GM18502 (cell line): ENCODE results near the gene SLC35F4.
"Not testable (repeated sequence)": the region's sequence is repeated elsewhere in the genome, so short reads cannot be mapped to it uniquely, and the experiment has no call there.

Source experiments
- ATAC-seq: cut with Tn5 transposase; IDR thresholded peaks from one replicate; pipeline ENCODE4 v1.9.1; 2021; ENCODE audit warnings: mild to moderate bottlenecking; ENCODE audit not compliant: unreplicated experiment, poor library complexity

Gene SLC35F4

DNA sequence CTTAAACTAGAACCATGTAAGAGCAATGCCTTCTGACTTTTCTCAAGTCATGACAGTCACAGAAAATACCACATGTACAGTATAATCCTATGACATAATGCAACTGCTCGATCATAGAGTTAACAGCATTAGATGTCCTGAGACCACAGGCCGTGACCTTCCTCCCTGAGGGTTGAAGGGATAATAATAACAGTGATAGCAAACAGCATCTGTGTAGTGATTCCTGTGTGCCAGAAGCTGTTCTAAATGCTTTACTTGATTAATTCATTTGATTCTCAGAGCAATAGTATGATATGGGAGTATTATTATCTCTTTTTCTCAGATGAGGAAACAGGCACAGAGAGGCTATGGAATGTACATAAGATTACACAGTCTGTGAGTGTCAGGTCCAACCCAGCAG lies 53.2 kb downstream of the SLC35F4 start:
- no peak for ATAC-seq

DNA sequence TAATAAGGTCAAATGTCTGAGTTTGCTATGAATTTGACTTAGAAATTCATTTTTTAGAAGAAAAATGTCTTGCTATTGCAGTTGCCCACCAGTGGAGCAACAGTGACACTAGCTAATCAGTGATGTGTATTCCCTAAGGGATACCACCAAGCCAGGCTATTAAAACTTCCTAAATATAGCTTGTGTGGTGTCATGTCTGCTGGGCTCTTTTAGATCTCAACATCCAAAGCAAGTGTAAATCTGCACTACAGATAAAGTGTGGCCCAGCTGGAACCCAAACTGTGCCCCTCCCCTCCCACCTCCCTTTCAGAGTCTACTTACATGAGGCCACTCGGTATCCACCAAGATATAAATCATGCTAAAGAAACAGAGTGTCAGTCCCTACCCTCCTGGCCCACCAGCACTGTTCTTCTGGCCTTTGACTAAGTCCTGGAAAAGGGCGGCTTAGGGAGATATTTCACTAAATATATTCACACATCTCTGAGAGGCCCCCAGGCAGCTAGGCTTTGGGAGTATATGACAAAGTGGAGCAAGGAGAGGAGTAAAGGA lies 53.8 kb downstream of the SLC35F4 start:
- ATAC-seq, result no peak

DNA sequence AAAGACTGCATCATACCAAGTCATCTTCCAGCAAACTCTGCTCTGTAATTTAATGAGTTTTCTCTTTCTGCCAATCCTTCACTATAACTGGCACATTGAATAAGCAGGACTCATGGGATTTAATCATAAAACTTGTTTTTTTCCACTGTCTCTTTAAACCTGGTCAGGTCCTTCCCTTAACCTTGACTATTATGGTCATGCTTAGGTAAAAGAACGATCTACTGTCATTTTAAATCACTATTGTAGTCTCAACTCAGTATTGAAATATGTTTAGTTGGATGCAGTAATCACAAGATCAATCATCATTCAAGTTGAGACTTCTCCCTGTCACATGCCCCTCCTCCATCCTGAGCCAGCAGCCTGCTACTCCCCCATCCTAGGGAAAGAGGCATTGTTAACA lies 56.1 kb downstream of the SLC35F4 start:
- ATAC-seq, result no peak

- no peak for ATAC-seq
Observed at GRCh38 chr14:57797160-57797559, 68.7 kb downstream of the SLC35F4 start.

GRCh38 chr14:57796556-57796955 lies 69.3 kb downstream of the SLC35F4 start:
- ATAC-seq, result no peak

DNA sequence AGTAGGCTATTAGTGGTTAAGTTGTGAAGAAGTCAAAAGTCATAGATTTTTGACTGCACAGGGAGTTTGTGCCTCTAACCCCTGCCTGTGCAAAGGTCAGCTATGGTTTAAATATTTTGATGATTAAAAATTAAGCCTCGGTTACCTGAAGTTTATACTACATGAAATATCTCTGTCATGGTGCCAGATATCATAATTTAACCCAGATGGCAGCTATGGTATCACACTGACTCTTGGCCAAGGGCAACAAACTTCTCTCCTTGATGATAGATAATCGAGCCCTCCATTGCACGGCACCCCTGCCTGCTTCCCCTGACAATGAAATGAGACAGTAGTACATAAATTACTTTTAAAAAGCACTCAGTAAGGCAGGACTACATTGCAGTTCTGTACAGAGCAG lies 80.8 kb downstream of the SLC35F4 start:
- no peak for ATAC-seq

GRCh38 chr14:57771801-57772200 lies 94.1 kb downstream of the SLC35F4 start:
- ATAC-seq, result no peak

DNA sequence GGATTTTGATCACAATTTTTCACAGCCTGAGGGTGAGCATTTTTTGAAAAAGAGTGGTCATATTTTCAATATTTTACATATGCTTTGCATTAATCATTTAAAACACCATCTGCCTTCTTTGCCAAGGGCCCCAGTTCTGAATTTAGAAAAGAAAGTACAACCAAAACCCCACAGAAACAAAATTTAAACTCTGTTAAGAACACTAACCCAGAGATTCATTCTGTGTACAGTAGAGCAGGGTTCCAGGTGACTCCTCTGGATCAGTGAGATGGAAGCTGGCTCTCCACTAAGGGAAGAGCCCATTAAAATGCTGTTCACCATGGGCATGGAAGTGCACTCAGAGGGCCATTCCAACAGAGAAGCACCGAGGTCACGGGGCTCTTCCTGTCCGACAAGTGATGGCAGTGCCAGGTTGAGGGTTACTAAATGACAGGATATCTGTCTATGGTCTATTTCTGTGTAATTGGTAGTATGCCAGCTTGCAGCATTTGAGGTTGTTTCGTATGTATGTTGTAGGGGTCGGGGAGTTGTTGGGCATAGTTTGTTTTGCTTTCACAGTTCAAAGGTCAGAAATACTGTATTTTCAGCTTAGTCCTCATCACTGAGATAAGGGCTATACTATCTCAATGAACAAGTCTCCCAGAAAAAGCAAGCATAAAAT lies 95.9 kb downstream of the SLC35F4 start:
- ATAC-seq, result no peak

DNA sequence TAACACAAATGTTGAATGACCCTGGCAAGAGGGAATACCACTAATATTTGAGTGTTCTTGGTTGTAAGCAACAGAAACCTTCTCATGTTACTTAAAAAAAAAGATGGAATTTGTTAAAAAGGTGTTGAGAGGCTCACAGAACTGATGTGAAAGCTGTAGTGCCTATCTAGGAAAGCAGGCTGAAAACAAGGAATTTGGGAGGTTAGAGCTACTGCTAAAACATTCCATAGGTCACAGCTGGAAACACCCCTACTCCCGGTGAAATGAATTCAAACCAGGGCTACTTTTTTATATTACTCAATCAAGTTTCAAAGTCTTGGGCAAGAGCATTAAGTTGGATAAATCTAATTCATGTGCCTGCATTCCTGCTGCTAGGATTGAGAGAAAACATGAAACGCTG lies 104.1 kb downstream of the SLC35F4 start:
- no peak for ATAC-seq

GRCh38 chr14:57760896-57761295 lies 105.0 kb downstream of the SLC35F4 start:
- ATAC-seq, result no peak

GRCh38 chr14:57755018-57755521 lies 110.8 kb downstream of the SLC35F4 start:
- no peak for ATAC-seq

- ATAC-seq, result no peak
Observed at GRCh38 chr14:57754527-57754926, 111.4 kb downstream of the SLC35F4 start.

DNA sequence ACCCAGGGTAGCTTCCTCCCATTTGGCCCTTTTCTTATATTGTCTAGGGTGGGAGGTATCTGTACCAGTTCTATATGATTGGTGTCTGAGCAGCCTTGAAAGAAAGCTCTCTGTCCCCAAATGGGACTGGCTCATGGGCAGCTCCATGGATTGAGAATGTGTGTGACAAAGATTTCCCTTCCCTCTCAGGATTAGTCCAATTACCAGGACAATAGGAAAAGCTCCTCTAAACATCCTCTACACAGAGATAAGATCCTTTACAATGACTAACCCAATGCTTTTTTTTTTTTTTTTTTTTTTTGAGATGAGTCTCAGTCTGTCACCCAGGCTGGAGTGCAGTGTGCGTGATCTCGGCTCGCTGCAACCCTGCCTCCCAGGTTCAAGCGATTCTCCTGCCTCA lies 112.1 kb downstream of the SLC35F4 start:
- ATAC-seq, result no peak

- ATAC-seq, result not testable (repeated sequence)
Observed at GRCh38 chr14:57752142-57752695, 113.7 kb downstream of the SLC35F4 start.

DNA sequence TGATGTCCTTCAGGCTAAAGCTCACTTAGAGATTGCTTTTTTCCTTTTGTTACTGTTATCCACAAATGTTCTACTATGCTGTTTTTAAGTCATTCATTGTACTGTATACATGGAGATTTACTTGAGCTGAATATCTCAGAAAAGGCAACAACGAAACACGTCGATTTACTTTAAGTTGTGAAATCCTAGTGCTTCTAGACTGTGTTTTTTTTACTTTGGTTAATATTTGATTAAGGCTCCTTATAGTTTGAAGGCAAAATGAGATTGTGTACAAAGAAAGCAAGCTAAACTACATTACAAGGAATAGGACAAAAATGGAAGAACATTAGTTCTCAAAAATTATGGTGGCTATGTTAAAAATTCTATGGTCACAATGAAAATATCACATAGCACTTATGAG lies 114.5 kb downstream of the SLC35F4 start:
- no peak for ATAC-seq

- no peak for ATAC-seq
Observed at GRCh38 chr14:57749267-57749666, 116.6 kb downstream of the SLC35F4 start.

GRCh38 chr14:57748279-57748678 lies 117.6 kb downstream of the SLC35F4 start:
- no peak for ATAC-seq

- ATAC-seq, result no peak
Observed at GRCh38 chr14:57747036-57747435, 118.9 kb downstream of the SLC35F4 start.

- no peak for ATAC-seq
Observed at GRCh38 chr14:57746563-57746962, 119.3 kb downstream of the SLC35F4 start.

- no peak for ATAC-seq
Observed at GRCh38 chr14:57739516-57739915, 126.4 kb downstream of the SLC35F4 start.

GRCh38 chr14:57737598-57737997 lies 128.3 kb downstream of the SLC35F4 start:
- ATAC-seq, result no peak

GRCh38 chr14:57736391-57736790 lies 129.5 kb downstream of the SLC35F4 start:
- ATAC-seq, result no peak
